GM18526 (cell line): Measurements from ENCODE around the gene APOBR.

Experiments
- POLR2A ChIP-seq: IDR thresholded peaks from 3 replicates; pipeline ENCODE4 v1.6.1; 2011; ENCODE audit not compliant: insufficient read length; ENCODE audit errors: extremely low read depth

APOBR gene

GRCh38 chr16:28497386-28497785 lies 2.9 kb downstream of the APOBR start:
- TF ChIP-seq POLR2A: no peak

- TF ChIP-seq POLR2A: no peak
Measured at GRCh38 chr16:28497861-28498599, 3.6 kb downstream of the APOBR start.

GRCh38 chr16:28498666-28499381 lies 4.4 kb downstream of the APOBR start:
- no peak for TF ChIP-seq POLR2A

- no peak for TF ChIP-seq POLR2A
Measured at GRCh38 chr16:28499854-28500253, 5.4 kb downstream of the APOBR start.

DNA sequence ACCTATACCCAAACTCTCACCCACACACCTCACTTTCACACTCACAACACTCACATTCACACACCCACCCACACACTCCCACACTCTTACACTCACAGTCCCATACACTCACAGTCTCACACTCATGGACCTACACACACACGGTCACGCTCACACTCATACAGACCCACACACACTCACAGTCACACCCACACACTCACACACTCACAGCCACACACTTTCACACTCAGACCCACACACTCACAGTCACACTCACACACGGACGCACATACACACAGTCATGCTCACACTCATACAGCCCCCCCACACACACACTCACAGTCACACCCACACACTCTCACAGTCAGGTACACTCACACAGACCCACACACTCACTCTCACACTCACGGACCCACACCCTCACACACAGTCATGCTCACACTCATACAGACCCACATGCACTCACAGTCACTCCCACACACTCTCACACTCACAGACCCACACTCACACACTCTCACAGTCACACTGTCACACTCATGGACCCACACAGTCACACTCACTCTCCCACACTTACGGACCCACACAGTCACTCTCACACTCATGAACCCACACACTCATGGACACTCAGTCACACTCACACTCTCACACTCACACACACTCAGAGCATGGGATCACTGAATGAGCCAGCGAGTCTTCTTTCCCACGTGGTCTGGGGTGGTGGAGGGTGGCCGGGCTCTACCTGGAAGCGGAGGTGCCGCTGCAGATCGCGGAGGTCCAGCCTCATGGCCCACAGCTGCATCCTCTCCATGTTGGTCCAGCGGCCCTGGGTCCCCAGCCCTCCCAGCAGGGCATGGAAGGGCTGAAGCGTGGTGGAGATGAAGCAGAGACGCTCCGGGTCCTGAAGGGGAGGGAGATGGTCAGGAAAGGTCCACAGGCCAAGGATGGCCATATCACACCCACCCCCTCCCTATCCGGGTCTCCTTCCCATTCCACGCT lies 7.1 kb downstream of the APOBR start:
- no peak for TF ChIP-seq POLR2A

GRCh38 chr16:28502290-28502689 lies 7.8 kb downstream of the APOBR start:
- TF ChIP-seq POLR2A: no peak

GRCh38 chr16:28503470-28504259 lies 9.2 kb downstream of the APOBR start:
- TF ChIP-seq POLR2A: no peak

- TF ChIP-seq POLR2A: no peak
Measured at GRCh38 chr16:28504707-28505404, 10.4 kb downstream of the APOBR start.

DNA sequence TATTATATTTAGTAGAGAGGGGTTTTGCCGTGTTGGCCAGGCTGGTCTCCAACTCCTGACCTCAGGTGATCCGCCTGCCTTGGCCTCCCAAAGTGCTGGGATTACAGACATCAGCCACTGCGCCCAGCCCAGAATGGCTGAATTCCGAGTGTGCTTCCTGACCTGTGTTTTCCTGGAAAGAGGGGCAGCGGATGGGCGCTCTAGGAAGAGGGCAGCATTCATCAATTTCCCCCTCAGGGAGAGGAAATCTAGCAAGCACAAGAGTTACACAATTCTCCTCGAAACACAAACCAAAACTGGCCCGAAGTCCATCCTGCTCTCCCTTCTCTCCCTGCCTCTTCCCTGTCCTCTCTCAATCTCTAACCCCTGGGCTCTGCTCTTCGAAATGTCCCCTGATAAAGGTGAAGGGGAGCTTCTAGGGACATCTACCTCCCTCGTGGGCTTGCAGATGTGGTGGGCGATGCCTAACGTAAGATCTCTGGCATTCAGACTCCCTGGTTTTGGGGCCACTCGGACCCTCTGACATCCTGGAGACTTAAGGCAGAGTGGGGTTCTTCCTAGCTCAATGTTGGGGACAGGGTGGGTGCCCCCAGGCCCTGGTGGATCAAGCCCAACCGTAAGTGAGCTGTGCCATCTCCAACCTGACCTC lies 11.2 kb downstream of the APOBR start:
- no peak for TF ChIP-seq POLR2A

- no peak for TF ChIP-seq POLR2A
Measured at GRCh38 chr16:28511031-28511430, 16.6 kb downstream of the APOBR start.

DNA sequence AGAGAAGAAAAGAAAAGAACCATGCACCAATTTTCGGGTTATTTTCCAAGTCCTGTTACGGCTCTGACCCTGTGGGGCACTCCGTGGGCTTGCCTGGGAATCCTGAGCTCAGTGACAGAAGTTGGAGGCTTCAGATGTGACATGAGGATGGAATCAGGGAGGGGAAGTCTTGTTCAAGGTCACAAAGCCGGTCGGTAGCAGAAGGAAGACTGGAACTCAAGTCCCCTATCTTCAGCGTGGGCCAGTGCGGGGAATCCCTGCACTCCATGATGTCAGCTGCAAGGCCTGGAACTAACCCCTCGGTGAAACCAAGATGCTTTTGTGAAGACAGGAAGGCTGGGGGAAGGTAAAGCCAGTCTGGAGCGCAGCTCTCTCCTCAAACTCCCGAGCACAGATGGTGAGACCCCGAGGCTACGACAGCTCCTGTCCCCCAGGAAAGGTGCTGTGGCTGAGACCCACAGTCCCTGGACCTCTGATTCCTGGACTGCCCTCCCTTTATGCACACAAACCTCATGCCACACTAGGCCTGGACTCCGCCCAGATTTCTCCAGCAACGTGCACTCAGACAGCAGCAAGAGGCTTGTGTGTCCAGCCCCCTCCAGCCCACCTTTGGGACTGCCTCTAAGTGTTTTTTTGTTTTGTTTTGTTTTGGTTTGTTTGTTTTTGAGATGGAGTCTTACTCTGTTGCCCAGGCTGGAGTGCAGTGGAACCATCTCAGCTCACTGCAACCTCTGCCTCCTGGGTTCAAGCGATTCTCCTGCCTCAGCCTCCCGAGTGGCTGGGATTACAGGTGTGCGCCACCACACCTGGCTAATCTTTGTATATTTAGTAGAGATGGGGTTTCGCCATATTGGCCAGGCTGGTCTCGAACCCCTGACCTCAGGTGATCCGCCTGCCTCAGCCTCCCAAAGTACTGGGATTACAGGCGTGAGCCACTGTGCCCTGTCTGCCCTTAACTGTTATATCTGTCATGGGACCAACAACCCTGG lies 17.7 kb downstream of the APOBR start:
- TF ChIP-seq POLR2A: no peak

DNA sequence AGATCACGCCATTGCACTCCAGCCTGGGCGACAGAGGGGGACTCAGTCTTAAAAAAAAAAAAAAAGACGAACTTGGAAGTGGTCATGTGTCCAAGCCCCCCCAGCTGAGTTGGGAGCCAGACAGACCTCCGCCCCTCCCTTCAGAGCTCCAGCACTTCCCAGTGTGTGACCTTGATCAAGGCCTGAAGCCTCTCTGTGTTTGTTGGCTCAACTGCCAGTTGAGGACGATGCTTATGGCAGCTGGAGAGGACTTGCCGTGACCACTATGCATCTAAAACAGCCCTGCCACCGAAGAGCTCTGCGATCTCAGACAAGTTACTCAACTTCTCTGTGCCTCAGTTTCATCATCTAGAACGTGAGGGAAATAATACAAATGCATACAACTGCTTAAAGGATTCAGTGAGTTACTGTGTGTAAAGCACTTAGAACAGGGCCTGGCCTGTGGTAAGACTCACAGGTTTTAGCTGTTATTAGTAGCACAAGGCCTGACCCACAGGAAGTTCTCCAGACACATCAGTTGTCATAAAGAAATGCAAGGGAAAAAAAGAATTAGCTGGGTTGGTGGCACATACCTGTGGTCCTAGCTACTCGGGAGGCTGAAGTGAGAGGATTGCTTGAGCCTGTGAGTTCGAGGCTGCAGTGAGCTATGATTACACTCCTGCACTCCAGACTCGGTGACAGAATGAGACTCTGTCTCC lies 19.2 kb downstream of the APOBR start:
- TF ChIP-seq POLR2A: no peak
